ENCODE measurements around the gene INPP4B. TPM values are rescaled to one million over a fixed set of nuclear protein-coding genes. Genes with fewer than 3 reads are reported as not detected.

The INPP4B gene
- total and polyA plus RNA-seq, 2 of the 4 experiments (the other 2 are of a cell fraction): 1.8 to 14.0 TPM

DNA sequence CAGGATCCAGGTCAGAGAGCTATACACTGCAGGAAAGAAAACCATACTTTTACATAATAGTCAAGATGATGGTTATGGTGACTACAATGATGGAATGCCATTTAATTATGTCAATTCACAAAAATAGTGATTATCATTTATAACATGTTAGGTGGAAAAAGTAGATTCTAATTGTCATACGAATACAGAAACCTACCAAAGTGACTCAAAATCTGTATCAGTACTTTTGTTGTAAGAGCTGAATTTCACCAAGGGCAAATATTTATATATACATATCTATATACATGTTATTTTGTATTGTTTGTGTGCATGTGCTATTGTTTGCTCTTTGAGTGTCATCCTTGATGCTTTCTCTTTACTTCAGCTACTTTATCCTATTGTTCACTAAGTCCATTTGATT is 485.4 kb downstream of the INPP4B start:
- H3K4ac ChIP-seq (ENCODE audit: low read depth, low read length): no peak overlapping the region
- H3K4me1 ChIP-seq (ENCODE audit: control insufficient read depth, insufficient read depth, low read length): peaks cover 6% of the 10 kb centered on the region; the same call in 1 of the 2 replicates
- no peak overlapping the region for H3K4me3 ChIP-seq (ENCODE audit: insufficient read depth, low read depth, low read length)
- H2BK5ac ChIP-seq (ENCODE audit: low read depth, low read length, poor library complexity, severe bottlenecking): no peak overlapping the region
- H3K4me2 ChIP-seq (ENCODE audit: low read depth, low read length): no peak overlapping the region
- H2AK5ac ChIP-seq (ENCODE audit: low read depth, low read length): no peak overlapping the region
- no peaks in the 10 kb centered on the region for H4K20me1 ChIP-seq (ENCODE audit: insufficient read depth, low read length)
- H2AFZ ChIP-seq (replicated peaks; ENCODE audit: low read length, poor library complexity): no peak overlapping the region
- no peak overlapping the region for H3K27ac ChIP-seq (ENCODE audit: insufficient read depth, low read length)
- no peak overlapping the region for H3K14ac ChIP-seq (replicated peaks; ENCODE audit: low read depth, low read length)
- H3K9me3 ChIP-seq (ENCODE audit: control insufficient read depth, insufficient read depth, low read length): no peaks in the 10 kb centered on the region; the same call in 1 of the 2 replicates
- CTCF ChIA-PET: interaction anchor here (0.6 kb wide), 1 partner anchor 1202 kb away, joined by 5 read pairs; no protein-coding TSS in a partner anchor
- TF ChIP-seq CEBPB (IDR thresholded peaks at IDR 0.05; ENCODE audit: low read depth, low read length): no peak
- TF ChIP-seq BHLHE40 (IDR thresholded peaks at IDR 0.05; ENCODE audit: low read depth, low read length): no peak
- no peak for TF ChIP-seq CHD1 (IDR thresholded peaks at IDR 0.05; ENCODE audit: low read depth, low read length)
- TF ChIP-seq, protein P1, sequence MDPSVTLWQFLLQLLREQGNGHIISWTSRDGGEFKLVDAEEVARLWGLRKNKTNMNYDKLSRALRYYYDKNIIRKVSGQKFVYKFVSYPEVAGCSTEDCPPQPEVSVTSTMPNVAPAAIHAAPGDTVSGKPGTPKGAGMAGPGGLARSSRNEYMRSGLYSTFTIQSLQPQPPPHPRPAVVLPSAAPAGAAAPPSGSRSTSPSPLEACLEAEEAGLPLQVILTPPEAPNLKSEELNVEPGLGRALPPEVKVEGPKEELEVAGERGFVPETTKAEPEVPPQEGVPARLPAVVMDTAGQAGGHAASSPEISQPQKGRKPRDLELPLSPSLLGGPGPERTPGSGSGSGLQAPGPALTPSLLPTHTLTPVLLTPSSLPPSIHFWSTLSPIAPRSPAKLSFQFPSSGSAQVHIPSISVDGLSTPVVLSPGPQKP (IDR thresholded peaks at IDR 0.05; ENCODE audit: borderline replicate concordance, low read depth, low read length): no peak
- TF ChIP-seq, protein P2, sequence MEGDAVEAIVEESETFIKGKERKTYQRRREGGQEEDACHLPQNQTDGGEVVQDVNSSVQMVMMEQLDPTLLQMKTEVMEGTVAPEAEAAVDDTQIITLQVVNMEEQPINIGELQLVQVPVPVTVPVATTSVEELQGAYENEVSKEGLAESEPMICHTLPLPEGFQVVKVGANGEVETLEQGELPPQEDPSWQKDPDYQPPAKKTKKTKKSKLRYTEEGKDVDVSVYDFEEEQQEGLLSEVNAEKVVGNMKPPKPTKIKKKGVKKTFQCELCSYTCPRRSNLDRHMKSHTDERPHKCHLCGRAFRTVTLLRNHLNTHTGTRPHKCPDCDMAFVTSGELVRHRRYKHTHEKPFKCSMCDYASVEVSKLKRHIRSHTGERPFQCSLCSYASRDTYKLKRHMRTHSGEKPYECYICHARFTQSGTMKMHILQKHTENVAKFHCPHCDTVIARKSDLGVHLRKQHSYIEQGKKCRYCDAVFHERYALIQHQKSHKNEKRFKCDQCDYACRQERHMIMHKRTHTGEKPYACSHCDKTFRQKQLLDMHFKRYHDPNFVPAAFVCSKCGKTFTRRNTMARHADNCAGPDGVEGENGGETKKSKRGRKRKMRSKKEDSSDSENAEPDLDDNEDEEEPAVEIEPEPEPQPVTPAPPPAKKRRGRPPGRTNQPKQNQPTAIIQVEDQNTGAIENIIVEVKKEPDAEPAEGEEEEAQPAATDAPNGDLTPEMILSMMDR (conservative IDR thresholded peaks at IDR 0.05; ENCODE audit: low read depth, low read length): no peak
- no peak for ATAC-seq (ENCODE audit: low read depth)
- dilution Hi-C loops (cut with HindIII; ENCODE audit: low sequenced_read_pairs, unreplicated experiment): no loop called here
- no peaks in the 10 kb centered on the region for H3K9me1 ChIP-seq (ENCODE audit: insufficient read depth, low read length)
- H4K8ac ChIP-seq (ENCODE audit: low read depth in 2 of 2, low read length in 2 of 2): no peak overlapping the region
- no peak overlapping the region for H2BK120ac ChIP-seq (ENCODE audit: low read depth, low read length)
- no peak overlapping the region for H4K5ac ChIP-seq (ENCODE audit: low read depth, low read length)
- H2BK20ac ChIP-seq (ENCODE audit: low read depth, low read length): no peak overlapping the region
- no peak overlapping the region for H3K9ac ChIP-seq (ENCODE audit: low read depth, low read length)
- POLR2A ChIA-PET (ENCODE audit: unreplicated experiment): no interaction called here
- no TSS peak for BruUV-seq (replicated peaks)
- no CpG with 5 or more reads among the region's 1 CpG for WGBS, 2 experiments (ENCODE audit: extremely low coverage in 2 of 2, insufficient read length in 1 of 2)
- no peak overlapping the region for H4K91ac ChIP-seq (ENCODE audit: insufficient read depth, low read depth, low read length)
- no peak overlapping the region for H3K23ac ChIP-seq (ENCODE audit: low read depth, low read length)
- no peak overlapping the region for H2BK15ac ChIP-seq (ENCODE audit: low read depth, low read length)
- H3K18ac ChIP-seq (ENCODE audit: low read depth, low read length): no peak overlapping the region
- 0 out of 4 replicates have a peak, but pooled peaks cover 3% of the 10 kb centered on the region in 2 experiments for H3K79me1 ChIP-seq (ENCODE audit: low read depth in 1 of 2, low read length in 2 of 2)
- H3K56ac ChIP-seq (ENCODE audit: extremely low read depth, insufficient read depth, low read length): no peak overlapping the region
- H3K36me3 ChIP-seq (ENCODE audit: control insufficient read depth, insufficient read depth, low read length): no peaks in the 10 kb centered on the region
- intact Hi-C loops (cut with micrococcal nuclease): no loop called here
- no peak for DNase-seq
- no peaks in the 10 kb centered on the region for H3K27me3 ChIP-seq (ENCODE audit: control insufficient read depth, insufficient read depth, low read length)
- no peak overlapping the region for H2AK9ac ChIP-seq (replicated peaks; ENCODE audit: low read depth, low read length, poor library complexity)
- in situ Hi-C loops (cut with MboI; ENCODE audit: low sequenced_read_pairs): no loop called here
